Kasumi-1 (cell line): ENCODE data around the gene HOMER1.
A peak's percentile ranks its signal among the peaks of the same experiment; 100 is the strongest.
"Not testable (repeated sequence)": the region's sequence is repeated elsewhere in the genome, so short reads cannot be mapped to it uniquely, and the experiment has no call there.

ENCODE experiments used
- DNase-seq, 2 experiments: peaks; one replicate each; lab custom pipeline; 2025; lab: John Stamatoyannopoulos, UW

The HOMER1 gene

DNA sequence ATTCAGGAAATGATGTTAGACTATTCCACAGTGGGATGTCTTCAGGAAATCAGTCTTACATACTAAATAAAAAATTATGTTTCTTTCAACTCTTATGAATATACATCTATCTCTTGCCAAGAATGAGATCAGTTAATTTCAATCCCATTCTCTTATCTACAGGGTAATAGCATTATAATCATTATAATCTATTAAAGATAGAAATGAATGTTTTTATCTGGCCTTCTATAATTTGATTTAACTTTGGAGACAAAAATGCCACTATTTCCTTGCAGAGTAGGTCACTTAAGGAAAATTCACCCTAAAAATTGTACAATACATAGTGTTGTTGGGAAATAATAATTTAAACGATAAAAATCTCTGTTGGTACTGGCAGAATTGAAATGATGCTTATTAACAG lies 96.4 kb downstream of the HOMER1 start:
- no peak for DNase-seq

DNA sequence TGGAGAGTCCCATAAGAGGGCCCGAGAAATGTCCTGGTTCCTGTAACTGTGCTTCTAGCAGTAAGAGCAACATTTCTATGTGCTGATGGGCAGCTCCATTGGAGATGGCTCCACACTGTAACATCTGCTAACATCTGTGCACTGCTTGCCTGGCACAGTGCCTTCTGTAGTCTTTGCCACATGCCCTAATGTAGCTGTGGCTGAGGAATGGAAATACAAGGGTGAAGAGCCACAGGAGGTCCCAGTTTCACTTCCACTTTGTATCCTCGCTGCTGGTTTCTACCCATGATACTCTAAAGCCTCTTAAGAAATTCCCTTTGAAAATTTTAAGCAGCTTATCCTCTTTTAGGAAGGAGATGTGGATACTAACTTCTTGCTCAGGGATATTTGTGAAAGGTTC lies 97.4 kb downstream of the HOMER1 start:
- DNase-seq, result no peak

DNA sequence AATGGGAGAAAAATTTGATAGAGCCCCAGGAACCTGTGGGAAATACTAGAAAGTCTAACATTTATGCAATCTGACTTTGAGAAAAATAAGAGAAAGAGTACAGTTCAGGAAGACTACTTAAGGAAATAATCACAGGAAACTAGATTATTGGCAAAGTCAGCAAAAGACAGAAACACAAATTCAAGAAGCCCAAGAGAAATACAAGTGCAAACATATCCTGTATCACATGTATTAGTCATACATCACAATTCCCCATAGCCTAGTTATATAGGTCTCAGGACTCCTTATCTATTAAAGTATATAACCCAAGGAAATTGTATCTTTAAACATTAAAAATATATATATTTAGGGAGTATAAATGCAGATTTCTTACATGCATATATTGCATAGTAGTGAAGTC lies 100.8 kb downstream of the HOMER1 start:
- DNase-seq, result no peak

DNA sequence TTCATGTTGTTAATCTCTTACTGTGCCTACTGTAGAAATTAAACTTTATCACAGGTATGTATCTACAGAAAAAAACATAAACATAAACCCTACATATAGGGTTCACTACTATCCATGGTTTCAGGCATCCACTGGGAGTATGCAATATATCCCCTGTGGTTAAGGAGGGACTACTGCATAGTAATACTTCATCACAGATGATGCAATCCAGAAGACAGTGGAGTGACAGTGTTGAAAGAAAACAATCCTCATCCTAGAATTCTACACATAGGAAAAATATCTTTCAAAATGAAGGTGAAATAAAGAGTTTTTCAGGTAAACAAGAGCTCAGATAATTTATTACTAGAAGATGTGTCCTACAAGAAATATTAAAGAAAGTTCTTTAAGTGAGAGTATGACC lies 105.9 kb downstream of the HOMER1 start:
- no peak for DNase-seq

DNA sequence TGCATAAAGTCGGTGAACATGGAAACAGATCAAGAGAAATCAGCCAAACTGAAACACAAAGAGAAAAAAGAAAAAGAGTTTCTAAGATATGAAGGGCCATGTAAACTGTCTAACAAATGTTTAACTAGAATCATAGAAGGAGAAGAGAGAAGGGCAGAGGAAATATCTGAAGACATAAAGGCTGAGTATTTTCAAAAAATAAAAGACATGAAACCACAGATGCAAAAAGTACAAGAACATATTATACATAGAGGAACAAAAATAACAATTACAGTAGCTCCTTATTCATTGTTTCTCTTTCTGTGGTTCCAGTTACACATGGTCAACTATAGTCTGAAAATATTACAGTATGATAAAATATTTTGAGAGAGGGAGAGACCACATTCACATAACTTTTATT lies 106.3 kb downstream of the HOMER1 start:
- DNase-seq, result no peak

DNA sequence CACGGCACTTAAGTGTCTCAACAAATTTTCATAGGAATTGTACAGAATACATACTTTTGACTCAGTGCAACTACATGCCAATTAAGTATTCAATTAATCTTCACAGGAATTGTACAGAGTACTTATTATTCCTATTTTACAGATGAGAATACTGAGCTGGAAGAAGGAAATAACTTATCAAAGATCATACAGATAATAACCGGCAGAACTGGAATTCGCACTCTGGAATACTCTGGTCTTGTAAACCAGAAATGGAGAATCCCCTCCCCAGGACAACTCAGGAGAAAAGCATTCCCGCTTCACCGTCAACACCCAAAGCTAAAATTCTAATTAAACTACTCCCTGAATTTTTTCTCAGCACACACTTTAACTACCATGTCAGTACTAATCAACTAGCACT lies 112.7 kb downstream of the HOMER1 start:
- DNase-seq, result no peak

DNA sequence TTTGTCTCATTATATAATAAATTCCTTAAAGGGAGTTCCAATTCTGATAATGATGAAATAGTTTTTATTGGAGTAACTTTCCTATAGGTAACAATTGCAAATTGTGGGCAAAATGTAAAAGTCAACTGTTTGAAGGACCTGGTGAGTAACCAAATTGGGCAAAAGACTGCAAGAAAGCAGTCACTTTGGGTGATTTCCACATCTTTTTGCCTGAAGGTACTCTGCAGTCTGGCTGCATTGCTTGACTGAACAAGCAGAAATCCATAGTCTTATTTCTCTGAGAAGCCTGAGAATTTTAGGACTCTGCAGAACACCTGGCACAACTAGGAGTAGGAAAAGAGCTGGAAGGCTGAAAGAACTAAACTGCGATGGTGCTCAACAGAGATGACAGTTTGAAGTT lies 114.9 kb downstream of the HOMER1 start:
- DNase-seq, result no peak

DNA sequence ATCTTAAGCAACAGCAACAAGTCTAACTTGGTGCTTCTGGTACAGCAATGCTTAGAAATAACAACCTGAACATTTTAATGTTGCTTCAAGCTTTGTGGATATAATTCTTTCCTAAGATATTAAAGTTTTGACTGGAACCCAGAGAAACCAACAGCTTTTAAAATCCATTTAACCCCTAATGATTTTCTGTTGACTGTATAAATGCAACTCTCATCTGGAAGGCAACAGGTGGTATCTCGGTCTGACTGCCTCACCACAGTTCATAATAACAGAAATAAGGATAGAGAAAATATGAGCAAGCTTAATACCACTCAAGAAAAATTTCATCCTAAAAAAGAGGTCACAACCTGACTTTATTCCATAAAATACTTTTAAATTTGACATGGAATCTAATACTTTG lies 116.9 kb downstream of the HOMER1 start:
- DNase-seq, result no peak

DNA sequence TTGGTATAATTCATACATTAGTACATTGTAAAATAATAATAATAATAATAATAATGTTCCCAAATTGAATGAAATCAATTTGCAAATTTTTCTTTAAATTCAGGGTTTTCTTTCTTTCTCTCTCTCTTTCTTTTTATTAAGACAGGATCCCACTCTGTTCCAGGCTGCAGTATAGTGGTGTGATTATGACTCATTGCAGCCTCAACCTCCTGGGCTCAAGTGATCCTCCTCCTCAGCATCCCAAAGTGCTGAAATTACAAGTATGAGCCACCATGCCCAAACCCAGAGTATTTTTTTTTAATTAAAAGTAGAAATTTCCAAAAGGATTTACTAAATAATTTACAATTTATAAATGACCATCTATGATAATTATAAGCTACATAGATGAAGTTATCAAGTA lies 117.7 kb downstream of the HOMER1 start:
- no peak for DNase-seq

DNA sequence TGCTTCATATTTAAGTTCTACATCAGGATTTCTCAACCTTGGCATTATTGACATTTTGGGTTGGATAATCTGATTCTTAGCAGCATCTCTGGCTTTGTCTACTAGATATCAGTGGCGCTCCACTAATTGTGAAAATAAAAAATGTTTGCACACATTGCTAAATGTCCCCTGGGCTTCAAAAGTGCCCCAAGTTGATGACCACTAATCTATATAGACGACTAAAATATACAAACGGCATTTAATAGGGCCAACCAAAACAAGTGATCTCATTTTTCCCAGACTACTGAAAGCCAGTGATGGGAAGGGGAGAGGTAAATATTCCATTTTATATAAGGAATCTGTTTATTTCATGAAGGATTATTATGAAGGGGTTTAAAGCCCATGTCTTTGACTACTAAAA lies 118.6 kb downstream of the HOMER1 start:
- DNase-seq, result no peak

DNA sequence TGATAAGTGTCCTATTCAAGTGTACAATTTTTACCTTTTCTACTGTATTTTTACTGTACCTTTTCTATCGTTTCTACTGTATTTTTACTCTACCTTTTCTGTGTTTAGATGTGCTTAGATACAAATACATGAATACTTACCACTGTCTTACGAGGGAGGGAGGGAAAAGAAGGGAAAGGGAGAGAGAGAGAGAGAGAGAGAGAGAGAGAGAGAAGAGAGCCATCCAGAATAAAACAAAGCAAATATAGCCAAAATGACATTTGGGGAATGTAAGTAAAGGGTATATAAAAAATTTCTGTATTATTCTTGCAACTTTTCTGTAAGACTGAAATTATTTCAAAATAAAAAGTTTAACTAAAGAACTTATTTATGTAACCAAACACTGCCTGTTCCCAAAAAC lies 121.2 kb downstream of the HOMER1 start:
- DNase-seq, result no peak

DNA sequence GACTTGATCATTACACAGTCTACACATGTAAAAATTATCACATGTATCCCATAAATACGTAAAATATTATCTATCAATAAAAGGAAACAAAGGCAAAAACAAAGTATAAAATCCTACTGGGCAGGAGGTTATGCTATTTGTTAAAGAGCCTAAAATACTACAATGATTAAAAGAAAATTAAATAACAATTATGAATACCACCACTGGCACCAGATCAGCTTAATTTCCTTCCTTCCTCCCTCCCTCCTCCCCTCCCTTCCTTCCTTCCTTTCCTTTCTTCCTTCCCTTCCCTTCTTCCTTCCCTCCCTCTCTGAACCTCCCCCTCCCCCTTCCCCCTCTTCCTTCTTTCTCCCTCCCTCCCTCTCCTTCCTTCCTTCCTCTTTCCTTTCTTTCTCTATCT lies 127.3 kb downstream of the HOMER1 start:
- DNase-seq, result no peak

DNA sequence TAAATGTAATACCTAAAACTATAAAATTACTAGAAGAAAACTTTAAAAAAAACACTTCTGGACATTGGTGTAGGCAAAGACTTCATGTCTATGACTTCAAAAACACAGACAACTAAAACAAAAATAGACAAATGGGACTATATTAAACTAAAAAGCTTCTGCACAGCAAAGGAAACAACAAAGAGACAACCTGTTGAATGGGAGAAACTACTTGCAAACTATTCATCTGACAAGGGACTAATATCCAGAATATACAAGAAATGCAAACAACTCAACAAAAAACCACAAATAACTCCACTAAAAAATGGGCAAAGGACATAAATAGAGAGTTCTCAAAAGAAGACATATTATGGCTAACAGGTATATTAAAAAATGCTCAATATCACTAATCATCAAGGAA lies 128.8 kb downstream of the HOMER1 start:
- not testable (repeated sequence) for DNase-seq

DNA sequence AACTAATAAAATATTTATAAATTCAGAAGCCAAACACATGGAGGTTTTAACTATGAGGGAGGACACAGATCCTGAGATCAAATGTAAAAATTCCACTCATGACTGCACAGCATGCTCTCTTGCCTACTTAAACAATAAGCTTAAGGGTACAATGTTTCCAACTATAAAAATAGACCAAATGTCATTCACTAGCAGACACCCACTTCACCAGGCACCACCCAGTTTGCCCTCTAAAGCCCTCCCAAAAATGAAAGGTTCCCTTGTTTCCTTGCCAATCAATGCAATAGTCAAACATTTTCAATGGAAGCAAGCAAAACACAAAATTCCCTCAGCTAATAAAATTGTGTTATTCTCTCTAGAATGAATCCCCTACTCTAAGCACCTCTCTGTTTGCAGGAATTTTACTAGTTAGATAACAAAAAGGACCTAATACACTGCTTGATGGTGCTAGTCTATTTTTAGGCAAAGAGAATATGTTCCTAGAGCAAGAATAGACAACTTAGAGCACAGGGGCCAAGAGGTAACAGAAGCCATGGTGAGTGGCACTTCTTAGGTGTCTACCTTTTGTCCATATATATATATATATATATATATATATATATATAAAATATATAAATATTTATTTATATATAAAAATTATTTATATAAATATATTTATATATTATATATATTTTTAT lies 135.3 kb downstream of the HOMER1 start:
- peak in 1 of 2 experiments; percentile 9 for DNase-seq

DNA sequence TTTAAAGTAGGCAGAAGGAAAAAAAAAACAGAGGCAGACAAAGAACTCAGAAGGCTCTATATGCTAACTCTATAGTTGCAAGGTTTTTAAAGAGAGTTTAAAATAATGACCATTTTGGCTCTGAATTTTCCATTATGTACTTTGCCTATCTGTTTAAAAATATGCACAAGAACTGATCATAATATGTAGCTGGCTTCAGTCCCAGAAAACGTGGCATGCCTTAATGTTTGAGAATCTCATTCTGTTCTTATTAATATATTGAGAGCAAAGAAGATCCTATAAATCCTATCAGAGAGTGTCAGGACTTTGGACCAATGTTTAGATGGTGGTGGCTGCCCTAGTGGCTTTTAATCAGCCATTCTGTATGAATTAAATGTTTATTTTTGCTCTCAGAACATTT lies 156.5 kb downstream of the HOMER1 start:
- DNase-seq, result no peak

DNA sequence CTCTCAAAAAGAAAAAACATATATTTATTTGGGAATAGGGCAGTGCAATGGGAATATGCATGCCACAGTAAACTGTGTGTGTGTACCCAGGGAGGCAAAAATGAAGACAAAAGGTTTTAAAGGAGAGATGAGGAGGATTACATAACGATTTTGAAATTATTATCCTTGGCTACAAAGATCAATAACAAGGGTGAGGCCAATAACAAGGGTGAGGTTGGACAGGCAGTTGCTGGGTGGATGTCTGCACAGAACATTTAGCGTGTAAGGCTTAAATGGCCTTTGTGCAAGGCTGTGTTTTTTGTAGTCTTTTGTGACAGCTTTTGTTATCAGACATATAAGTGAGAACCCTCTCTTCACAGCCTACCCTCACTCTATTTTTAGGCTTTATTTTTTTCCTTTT lies 164.1 kb downstream of the HOMER1 start:
- DNase-seq, result no peak

DNA sequence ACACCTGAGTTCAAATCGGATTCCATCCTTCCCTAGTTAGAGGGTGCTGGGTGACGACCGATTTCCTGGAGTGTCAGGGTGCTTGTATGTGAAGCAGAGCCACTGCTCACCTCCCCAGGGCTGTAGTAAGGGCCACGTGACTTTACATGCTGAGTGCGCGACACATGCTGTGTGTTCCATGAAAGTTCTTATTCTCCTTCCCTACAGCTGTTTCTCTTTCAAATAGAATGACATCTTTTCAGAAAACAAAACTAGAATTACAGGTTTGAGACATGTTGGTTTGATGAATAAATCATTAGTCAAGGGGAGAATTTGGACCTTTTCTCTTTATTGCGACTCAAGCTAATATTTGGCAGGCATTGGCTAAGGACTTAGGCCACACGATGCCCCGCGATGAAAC lies 164.9 kb downstream of the HOMER1 start:
- DNase-seq, result no peak

DNA sequence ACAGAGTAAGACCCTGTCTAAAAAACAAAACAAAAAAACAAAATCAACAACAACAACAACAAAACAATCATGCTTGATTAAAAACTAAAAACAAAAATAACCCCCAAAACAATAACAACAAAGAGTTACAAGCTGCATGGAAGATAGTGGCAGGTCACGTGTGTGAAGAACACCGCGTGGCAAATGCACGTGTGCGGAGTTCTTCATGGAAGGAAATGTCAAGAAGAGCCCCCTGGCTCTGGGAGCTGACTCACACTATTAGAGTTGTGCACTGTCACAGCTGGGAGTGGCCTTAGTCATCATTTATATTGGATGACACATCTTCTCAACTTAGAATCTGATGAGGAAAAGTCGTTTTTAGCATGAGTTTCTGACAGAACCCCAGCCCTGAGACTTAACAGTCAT lies 167.5 kb downstream of the HOMER1 start:
- DNase-seq, result no peak

DNA sequence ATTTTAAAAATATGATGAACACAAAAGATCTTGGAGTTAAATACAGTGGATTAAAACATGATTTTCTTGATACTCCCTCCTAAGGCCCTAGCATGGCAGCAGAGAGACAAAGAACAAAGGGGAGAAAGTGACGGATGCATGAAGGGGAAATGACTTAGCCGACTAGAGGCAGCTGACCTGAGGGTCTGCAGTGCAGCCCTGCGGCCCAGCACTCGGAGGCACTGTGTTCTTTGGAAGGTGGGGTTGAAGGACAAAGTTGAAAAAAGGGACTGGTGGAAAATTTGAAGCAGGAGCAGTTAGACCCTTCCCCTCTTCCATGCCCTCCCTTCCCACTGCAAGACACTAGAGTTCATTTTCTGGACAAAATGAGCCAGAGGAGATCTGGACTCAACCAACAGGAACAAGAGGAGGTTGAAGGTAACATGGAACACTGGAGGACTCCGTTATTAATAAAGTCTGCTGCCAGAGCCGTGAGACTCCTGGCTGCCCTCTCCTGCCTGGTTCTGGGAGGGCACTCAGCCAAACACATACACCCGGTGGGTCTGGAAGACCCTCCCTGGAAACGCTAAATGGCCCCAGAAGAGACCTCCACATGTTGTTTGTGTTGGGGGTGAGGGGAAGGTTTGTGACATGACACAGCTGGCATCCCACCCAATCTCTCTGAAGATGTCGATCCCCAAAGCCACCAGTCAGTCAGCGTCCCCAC lies 179.9 kb downstream of the HOMER1 start:
- DNase-seq, result no peak

DNA sequence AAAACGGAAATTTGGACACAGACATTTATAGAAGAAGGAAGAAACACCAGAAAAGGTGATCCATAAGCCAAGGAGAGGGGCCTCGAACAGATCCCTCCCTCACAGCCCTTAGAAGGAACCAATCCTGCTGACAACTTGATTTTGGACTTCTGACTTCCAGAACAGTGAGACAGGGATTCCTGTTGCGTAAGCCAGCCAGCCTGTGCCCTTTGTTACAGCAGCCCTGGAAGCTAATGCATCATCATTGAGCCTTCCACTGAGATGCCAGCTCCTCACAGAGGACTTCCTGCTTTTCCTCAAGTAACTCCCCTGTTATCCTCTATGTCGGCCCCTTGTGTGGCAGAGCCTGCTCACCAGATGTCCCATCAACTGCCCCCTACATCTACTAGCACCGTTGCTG lies 183.9 kb downstream of the HOMER1 start:
- DNase-seq, result no peak

DNA sequence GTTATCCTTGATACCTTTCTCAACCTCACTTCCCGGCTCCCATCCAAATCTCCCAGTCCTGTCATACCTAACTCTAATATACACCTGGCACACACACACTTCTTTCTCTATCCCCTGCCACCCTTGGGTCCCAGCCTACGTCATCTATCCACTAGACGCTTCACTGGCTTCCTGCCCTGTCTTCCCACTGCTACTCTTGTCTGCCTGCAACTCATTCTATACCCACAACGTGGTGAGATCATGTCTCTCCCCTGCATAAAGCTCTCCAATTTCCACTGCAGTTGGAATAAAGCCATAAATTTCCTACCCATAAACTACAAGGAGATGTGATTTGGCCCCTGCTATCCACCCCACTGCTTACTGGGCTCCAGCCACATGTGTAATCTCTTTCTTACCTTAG lies 184.5 kb downstream of the HOMER1 start:
- no peak for DNase-seq
